ENCODE measurements around the gene PLPPR4.

Gene PLPPR4

GRCh38 chr1:99347041-99347684 lies 82.9 kb downstream of the PLPPR4 start:
- in situ Hi-C loops (cut with MboI; ENCODE audit: low sequenced_read_pairs), result no loop called here

DNA sequence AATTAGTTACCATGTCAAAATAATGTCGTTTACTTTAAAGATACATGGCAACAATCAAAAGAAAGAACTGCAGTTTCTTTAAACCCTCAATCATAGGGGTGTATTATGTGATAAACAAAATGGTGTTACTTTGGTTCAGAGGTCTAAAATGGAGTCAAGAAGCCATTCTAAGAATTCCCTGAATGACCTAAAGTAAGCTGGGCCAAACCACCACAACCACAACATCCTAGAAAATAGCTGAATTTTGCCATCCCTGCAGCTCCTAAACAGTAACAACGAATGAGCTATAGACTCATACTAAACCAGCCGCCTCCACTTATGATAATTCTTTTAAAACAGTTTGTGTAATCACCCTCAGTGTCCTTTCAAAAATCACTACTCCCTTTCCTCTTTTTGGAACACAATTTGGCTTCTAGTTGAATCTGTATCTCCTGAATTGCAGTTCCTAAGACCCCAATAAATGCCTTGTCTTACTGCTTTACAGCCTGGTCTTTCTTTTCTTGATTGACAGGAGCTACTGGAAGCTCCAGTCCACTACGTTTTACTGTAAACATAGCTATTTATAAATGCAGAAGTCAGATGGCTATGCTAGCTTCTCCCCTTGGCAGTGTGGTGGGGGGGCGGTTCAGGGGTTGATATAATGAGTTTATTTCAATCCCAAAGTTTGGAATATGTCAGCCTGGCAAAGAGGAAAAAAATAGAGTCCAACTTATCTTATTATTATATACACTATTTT lies 84.3 kb downstream of the PLPPR4 start:
- in situ Hi-C loops (cut with MboI; ENCODE audit: low sequenced_read_pairs), result no loop called here

DNA sequence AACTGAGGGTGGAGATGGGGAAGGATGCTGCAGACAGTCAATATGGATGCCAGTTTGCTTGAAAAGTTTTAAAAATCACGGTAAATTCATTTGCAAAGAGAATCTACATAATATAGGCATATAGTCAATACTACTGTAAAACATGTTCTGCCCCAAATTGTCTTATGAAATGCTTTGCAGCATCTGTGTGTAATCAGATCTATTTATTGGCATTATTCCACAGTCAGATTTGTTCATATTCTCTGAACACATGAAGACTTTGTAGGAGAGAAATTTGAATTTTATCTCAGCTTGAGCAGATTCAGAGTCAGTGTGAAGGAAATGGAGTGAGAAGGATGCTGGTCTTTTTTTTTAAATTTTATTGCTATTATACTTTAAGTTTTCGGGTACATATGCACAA lies 88.5 kb downstream of the PLPPR4 start:
- in situ Hi-C loops (cut with MboI; ENCODE audit: low sequenced_read_pairs), result no loop called here

- in situ Hi-C loops (cut with MboI; ENCODE audit: low sequenced_read_pairs), result no loop called here
These were observed 94.5 kb downstream of the PLPPR4 start for GRCh38 chr1:99358770-99359169.

Data from HL-60/S4 treated with retinoic acid at 250 ng/mL for 4 days and 3 days (cell line).